GM12878 (cell line): ENCODE data around the gene MAK.

Experiments
- CEBPB ChIP-seq, 2 experiments: fragments of 150-350 bp in 1 of 2; IDR thresholded peaks; 2 replicates each; pipeline ENCODE4 v1.6.1; 2012 to 2014; ENCODE audit warnings: low read depth in 2 of 2, low read length in 2 of 2, borderline replicate concordance in 1 of 2, inconsistent platforms in 1 of 2
- CREB1 ChIP-seq: IDR thresholded peaks from 2 replicates; pipeline ENCODE4 v1.6.1; 2012; ENCODE audit warnings: low read depth, mild to moderate bottlenecking, inconsistent platforms
- CREM ChIP-seq: IDR thresholded peaks from 2 replicates; pipeline ENCODE4 v1.6.1; 2014; ENCODE audit warnings: antibody characterized with exemption, low read depth
- FOS ChIP-seq: IDR thresholded peaks from 3 replicates; pipeline ENCODE4 v1.6.1; 2011; ENCODE audit warnings: borderline replicate concordance; ENCODE audit not compliant: insufficient read length; ENCODE audit errors: extremely low read depth
- HCFC1 ChIP-seq: fragments of 150-350 bp; IDR thresholded peaks from 2 replicates; pipeline ENCODE4 v1.6.1; 2014; ENCODE audit warnings: low read length

- no peak for TF ChIP-seq CREM
- no peak for TF ChIP-seq FOS
- TF ChIP-seq CREB1: no peak
- TF ChIP-seq HCFC1: no peak
- TF ChIP-seq CEBPB (IDR thresholded peaks at IDR 0.05; ENCODE audit: borderline replicate concordance in 1 of 2, low read depth in 2 of 2, low read length in 2 of 2): no peak
Measured at GRCh38 chr6:10861086-10861485, 22.7 kb upstream of the MAK start.
